Neural progenitor cell (in vitro differentiated cells): ENCODE measurements around the gene RIMKLA.

Experiments used
- CTCF ChIP-seq: fragments of 200-600 bp; sonication (generic); IDR thresholded peaks from 2 replicates; pipeline ENCODE4 v1.5.1; 2017; ENCODE audit warnings: antibody characterized with exemption, mild to moderate bottlenecking
- EZH2 ChIP-seq: fragments of 200-600 bp; sonication (generic); IDR thresholded peaks from 2 replicates; pipeline ENCODE4 v1.6.1; 2017; ENCODE audit warnings: antibody characterized with exemption, mild to moderate bottlenecking, moderate library complexity

- no peak for TF ChIP-seq EZH2
- no peak for TF ChIP-seq CTCF
Measured at GRCh38 chr1:42392255-42392654, 11.7 kb downstream of the RIMKLA start.
